GM19452 (cell line): Measurements from ENCODE around the gene PRXL2B.
"Not testable (repeated sequence)": the region's sequence is repeated elsewhere in the genome, so short reads cannot be mapped to it uniquely, and the experiment has no call there.

Experiments used
- ATAC-seq: cut with Tn5 transposase; IDR thresholded peaks from one replicate; pipeline ENCODE4 v1.9.1; 2021; ENCODE audit not compliant: unreplicated experiment

PRXL2B gene, protein sequence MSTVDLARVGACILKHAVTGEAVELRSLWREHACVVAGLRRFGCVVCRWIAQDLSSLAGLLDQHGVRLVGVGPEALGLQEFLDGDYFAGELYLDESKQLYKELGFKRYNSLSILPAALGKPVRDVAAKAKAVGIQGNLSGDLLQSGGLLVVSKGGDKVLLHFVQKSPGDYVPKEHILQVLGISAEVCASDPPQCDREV

DNA sequence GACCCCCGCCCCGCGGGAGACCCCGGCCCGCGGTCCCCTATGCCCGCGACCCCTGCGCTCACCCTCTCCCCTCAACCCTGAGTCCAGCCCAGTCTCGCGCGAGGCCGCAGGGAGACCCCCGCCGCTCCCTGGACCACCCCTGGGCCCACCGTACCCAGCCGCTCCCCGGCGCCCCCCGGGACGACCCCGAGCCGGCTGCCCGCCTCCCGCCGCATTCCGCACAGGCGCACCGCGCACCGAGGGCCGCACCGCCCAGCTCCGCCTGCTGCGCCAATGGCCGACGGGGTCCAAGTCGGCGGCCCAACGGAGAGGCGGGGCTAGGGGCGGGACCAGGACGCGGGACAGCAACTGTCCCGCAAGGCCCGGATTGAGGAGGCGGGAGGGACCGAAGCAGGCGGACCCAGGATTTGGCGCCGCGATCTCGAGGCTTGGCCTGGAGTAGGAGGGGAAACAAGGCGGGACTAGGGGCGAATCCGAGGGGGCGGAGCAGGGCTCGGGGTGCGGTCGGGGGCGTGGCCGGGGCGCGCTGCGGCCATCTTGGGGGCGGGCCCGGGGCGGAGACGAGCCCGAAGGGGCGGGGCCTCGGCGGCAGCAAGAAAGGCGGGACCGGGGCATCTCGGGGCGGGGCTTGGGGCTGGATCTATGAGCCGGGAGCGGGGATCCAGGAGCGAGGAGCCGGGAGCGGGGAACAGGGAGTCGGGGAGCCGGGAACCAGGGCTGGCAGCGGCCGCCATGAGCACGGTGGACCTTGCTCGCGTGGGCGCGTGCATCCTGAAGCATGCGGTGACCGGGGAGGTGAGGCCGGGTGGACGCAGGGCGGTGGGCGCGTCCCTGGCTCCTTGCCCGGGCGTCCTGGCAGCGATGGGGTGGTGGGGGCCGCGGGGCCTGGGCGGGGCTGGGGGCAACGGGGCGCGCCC is at the start of gene PRXL2B:
Gene PRXL2B (plus strand): TSS at position 624 of the 917 bp plus-strand sequence. CDS start 109 bp downstream, at position 733.
- ATAC-seq = peak; percentile 59

GRCh38 chr1:2537784-2538115 is 48.8 kb upstream of the PRXL2B start:
- ATAC-seq = no peak

DNA sequence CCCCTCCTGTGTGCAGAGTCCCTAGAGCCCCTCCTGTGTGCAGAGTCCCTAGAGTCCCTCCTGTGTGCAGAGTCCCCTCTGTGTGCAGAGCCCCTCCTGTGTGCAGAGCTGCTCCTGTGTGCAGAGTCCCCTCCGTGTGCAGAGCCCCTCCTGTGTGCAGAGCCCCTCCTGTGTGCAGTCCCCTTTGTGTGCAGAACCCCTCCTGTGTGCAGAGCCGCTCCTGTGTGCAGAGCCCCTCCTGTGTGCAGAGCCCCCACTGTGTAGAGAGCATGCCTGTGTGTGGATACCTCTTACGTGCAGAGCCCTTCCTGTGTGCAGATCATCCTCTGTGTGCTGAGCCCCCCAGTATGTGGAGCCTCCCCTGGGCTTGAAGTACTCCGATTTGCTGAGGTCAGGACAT is 48.2 kb upstream of the PRXL2B start:
- ATAC-seq = no peak

- no peak for ATAC-seq
Observed at GRCh38 chr1:2538872-2539271, 47.7 kb upstream of the PRXL2B start.

DNA sequence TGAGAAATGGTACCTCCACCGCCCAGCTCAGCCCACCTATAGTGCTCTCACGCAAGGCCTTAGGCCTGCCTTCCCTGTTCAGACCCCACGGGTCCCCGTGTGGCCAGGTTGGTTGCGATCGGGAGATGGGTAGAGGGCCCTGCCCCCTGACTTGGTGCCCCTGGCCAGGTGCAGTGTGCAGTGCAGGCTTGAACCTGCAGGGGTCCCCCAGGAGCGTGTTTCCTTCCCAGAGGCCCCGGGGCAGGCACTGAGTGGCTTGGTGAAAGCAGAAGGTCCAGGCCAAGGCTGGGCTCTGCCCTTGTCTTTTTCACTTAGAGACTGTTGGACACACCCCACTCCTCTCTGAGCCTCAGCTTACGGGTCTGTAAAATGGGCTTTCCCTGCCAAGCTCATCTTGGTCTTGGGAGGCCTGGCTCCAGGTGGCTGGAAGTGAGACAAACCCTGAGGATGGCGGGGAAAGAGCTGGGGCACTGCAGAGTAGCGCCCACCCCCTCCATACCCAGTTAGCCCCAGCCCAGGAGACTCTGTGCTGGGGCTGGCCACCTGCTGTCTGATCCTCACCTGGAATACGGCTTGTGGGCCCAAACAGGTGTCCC is 47.2 kb upstream of the PRXL2B start:
- no peak for ATAC-seq

GRCh38 chr1:2540816-2541492 is 45.6 kb upstream of the PRXL2B start:
- ATAC-seq = no peak

- no peak for ATAC-seq
Observed at GRCh38 chr1:2541619-2542245, 44.8 kb upstream of the PRXL2B start.

DNA sequence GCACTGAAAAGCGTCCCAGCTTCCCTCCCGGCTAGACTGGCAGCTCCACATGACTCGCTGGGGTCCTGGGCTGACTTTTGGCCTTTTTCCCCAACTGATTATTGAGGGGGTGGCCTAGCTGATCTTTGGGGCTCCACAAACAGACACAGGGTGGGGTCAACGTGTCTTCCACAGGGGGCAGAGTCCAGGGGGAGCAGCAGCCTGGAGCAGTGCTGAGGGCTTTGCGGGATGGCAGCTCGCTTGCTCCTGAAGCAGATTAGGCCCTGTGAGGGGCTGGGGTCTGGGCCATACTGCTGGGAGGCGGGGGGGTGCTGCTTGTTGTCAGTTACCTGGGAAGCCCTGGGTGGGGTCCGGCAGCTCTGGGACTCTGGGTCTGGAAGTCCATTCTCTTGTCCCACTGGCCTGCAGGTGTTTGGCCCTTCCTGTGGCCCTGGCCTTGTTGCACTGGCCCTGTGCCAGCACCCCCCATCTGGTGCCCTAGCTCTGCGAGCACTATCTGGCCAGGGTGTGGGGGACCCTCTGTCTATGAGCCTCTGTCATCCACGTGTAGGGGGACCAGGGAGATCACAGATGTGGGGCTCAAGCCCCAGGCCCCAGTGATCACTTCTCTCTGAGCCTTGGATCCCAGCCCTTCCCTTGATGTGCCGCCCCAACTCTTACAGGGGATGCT is 44.2 kb upstream of the PRXL2B start:
- no peak for ATAC-seq

GRCh38 chr1:2543543-2544092 is 43.0 kb upstream of the PRXL2B start:
- no peak for ATAC-seq

- ATAC-seq = no peak
Observed at GRCh38 chr1:2544093-2544874, 42.3 kb upstream of the PRXL2B start.

- ATAC-seq = no peak
Observed at GRCh38 chr1:2544875-2545640, 41.5 kb upstream of the PRXL2B start.

DNA sequence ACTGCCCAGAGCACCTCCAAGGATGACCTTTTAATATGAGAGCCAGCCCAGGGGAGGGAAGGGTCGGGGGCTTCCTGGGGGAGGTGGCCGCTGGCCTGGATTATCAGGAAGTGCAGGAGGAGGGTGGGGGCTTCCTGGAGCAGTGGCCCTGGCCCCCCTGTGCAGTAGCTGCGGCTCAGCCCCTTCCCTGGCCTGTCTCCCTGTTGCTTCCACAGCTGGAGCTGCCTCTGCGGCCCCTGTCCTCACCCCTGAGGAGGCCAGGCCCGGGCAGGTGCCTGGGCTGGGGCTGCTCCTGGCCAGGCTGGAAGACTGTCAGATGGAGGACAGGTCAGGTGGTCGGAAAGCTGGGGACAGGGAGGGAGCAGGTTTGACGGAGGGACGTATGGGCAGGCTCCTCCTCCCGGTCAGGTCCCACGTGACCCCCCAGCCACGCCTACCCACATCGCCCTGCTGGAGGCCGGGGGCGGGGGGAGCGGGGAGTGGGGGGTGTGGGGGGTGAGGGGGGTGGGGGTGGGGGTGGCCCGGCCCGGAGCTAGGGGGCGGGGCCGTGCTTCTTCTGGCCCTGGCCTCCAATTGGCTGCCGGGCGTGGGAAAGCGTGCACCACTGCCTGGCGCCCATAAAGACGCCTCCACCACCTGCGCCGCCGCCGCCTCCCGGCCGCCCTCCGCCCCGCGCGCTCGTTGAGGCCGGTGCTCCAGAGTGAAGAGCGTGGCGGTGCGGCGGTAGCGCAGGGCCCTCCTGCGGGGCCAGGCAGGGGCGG is 40.6 kb upstream of the PRXL2B start:
- ATAC-seq = peak; percentile 37

- ATAC-seq = peak; percentile 29
Observed at GRCh38 chr1:2546515-2547209, 39.9 kb upstream of the PRXL2B start.

GRCh38 chr1:2547210-2548067 is 39.1 kb upstream of the PRXL2B start:
- ATAC-seq = peak; percentile 0

DNA sequence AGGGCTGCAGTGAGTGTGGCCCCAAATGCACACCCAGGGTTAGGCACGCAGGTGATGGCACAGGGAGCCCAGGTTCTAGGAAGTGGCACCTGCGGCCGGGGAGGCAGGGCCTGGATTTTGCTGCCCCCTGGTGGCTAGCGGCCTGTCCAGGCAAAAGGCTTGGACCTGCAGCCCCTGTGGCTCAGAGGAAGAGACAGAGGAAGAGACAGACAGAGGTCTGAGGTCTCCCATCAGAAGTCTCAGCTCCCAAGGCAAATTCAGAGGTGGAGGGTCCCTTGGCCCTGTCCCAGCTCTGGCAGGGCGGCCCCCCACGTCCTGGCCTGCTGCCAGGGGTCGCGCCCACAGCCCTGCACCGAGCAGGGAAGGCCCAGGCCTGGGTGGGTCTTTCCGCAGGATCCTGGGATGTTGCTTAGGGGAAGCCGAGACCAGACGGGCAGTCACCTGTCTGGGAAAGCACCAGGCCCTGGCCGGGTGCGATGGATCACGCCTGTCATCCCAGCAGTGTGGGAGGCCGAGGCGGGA is 38.4 kb upstream of the PRXL2B start:
- ATAC-seq = peak; percentile 14

GRCh38 chr1:2549367-2550029 is 37.1 kb upstream of the PRXL2B start:
- ATAC-seq = not testable (repeated sequence)
